ENCODE measurements around the gene FHL2. TPM values are rescaled to one million over a fixed set of nuclear protein-coding genes. Genes with fewer than 3 reads are reported as not detected.
"Not testable (repeated sequence)": the region's sequence is repeated elsewhere in the genome, so short reads cannot be mapped to it uniquely, and the experiment has no call there.

The FHL2 gene
- total RNA-seq, 1 donor from 2014 or later, result 1,619 TPM

GRCh38 chr2:105425936-105426625 is 27.2 kb upstream of the FHL2 start:
- intact Hi-C loops (cut with DNase I), result no loop called here
- DNase-seq (ENCODE audit: missing footprints) (no peak), ATAC-seq (peak; percentile 9)

- DNase-seq (ENCODE audit: missing footprints); ATAC-seq; intact Hi-C loops (cut with DNase I): not testable (repeated sequence)
Observed at GRCh38 chr2:105424836-105425235, 26.0 kb upstream of the FHL2 start.

- ATAC-seq (no peak), DNase-seq (ENCODE audit: missing footprints) (no peak)
- intact Hi-C loops (cut with DNase I), result no loop called here
Observed at GRCh38 chr2:105422801-105423200, 23.9 kb upstream of the FHL2 start.

- ATAC-seq (peak; percentile 24), DNase-seq (ENCODE audit: missing footprints) (no peak)
- intact Hi-C loops (cut with DNase I), result no loop called here
Observed at GRCh38 chr2:105421053-105421452, 22.2 kb upstream of the FHL2 start.

- DNase-seq (ENCODE audit: missing footprints) (no peak), ATAC-seq (no peak)
- intact Hi-C loops (cut with DNase I), result no loop called here
Observed at GRCh38 chr2:105418522-105418921, 19.7 kb upstream of the FHL2 start.

GRCh38 chr2:105417857-105418436 is 19.1 kb upstream of the FHL2 start:
- intact Hi-C loops (cut with DNase I), result no loop called here
- DNase-seq (ENCODE audit: missing footprints), result no peak
- peak; percentile 0 for ATAC-seq

GRCh38 chr2:105416156-105416555 is 17.3 kb upstream of the FHL2 start:
- DNase-seq (ENCODE audit: missing footprints) (no peak), ATAC-seq (no peak)
- intact Hi-C loops (cut with DNase I), result no loop called here

- intact Hi-C loops (cut with DNase I), result no loop called here
- DNase-seq (ENCODE audit: missing footprints), result no peak
- ATAC-seq, result no peak
Observed at GRCh38 chr2:105415007-105415406, 16.2 kb upstream of the FHL2 start.

- DNase-seq (ENCODE audit: missing footprints) (no peak), ATAC-seq (no peak)
- intact Hi-C loops (cut with DNase I), result no loop called here
Observed at GRCh38 chr2:105413206-105413605, 14.4 kb upstream of the FHL2 start.

- ATAC-seq, result peak; percentile 17
- intact Hi-C loops (cut with DNase I), result no loop called here
- no peak for DNase-seq (ENCODE audit: missing footprints)
Observed at GRCh38 chr2:105412584-105412983, 13.7 kb upstream of the FHL2 start.

GRCh38 chr2:105411720-105412407 is 13.0 kb upstream of the FHL2 start:
- intact Hi-C loops (cut with DNase I), result no loop called here
- DNase-seq (ENCODE audit: missing footprints), result no peak
- ATAC-seq, result no peak

- intact Hi-C loops (cut with DNase I), result no loop called here
- no peak for DNase-seq (ENCODE audit: missing footprints)
- peak; percentile 2 for ATAC-seq
Observed at GRCh38 chr2:105410554-105410953, 11.7 kb upstream of the FHL2 start.

- DNase-seq (ENCODE audit: missing footprints) (peak; percentile 73), ATAC-seq (peak; percentile 41)
- intact Hi-C loops (cut with DNase I), result no loop called here
Observed at GRCh38 chr2:105409717-105410116, 10.9 kb upstream of the FHL2 start.

- intact Hi-C loops (cut with DNase I), result no loop called here
- ATAC-seq, result no peak
- DNase-seq (ENCODE audit: missing footprints), result no peak
Observed at GRCh38 chr2:105407946-105408743, 9.3 kb upstream of the FHL2 start.

GRCh38 chr2:105406221-105406620 is 7.4 kb upstream of the FHL2 start:
- intact Hi-C loops (cut with DNase I), result no loop called here
- DNase-seq (ENCODE audit: missing footprints) (no peak), ATAC-seq (no peak)

- DNase-seq (ENCODE audit: missing footprints) (no peak), ATAC-seq (no peak)
- intact Hi-C loops (cut with DNase I), result no loop called here
Observed at GRCh38 chr2:105405291-105405690, 6.4 kb upstream of the FHL2 start.

- intact Hi-C loops (cut with DNase I), result no loop called here
- DNase-seq (ENCODE audit: missing footprints) (no peak), ATAC-seq (no peak)
Observed at GRCh38 chr2:105404736-105405135, 5.9 kb upstream of the FHL2 start.

GRCh38 chr2:105403783-105404698 is 5.2 kb upstream of the FHL2 start:
- intact Hi-C loops (cut with DNase I), result no loop called here
- ATAC-seq (peak; percentile 7), DNase-seq (ENCODE audit: missing footprints) (no peak)

All from Right ventricle myocardium inferior (tissue), 1 donor.